ENCODE measurements around the gene EYA2.

DNA sequence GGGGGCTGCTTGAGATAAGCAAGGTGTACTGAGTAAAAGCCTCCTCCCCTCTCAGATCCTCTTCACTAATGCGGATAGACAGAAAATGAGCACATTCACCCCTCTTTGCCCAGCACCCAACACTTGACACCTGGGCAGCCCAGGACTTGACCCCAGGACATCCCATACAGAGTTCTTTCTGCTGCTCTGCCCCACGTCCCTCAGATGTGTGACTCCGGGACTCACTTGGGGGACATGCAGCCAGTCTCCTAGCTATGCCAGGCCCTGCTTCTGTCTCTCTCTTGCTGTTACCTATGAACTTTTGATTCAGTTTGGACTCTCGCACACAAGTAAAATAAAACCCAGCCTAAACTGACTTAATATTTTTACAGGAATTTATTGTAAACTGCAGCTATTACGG, 159.9 kb downstream of the EYA2 start:
- TF ChIP-seq, protein P1, sequence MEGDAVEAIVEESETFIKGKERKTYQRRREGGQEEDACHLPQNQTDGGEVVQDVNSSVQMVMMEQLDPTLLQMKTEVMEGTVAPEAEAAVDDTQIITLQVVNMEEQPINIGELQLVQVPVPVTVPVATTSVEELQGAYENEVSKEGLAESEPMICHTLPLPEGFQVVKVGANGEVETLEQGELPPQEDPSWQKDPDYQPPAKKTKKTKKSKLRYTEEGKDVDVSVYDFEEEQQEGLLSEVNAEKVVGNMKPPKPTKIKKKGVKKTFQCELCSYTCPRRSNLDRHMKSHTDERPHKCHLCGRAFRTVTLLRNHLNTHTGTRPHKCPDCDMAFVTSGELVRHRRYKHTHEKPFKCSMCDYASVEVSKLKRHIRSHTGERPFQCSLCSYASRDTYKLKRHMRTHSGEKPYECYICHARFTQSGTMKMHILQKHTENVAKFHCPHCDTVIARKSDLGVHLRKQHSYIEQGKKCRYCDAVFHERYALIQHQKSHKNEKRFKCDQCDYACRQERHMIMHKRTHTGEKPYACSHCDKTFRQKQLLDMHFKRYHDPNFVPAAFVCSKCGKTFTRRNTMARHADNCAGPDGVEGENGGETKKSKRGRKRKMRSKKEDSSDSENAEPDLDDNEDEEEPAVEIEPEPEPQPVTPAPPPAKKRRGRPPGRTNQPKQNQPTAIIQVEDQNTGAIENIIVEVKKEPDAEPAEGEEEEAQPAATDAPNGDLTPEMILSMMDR (IDR thresholded peaks at IDR 0.05), result no peak
- TF ChIP-seq EZH2 (IDR thresholded peaks at IDR 0.05; ENCODE audit: borderline replicate concordance, insufficient read depth, low read depth, low read length, poor library complexity, severe bottlenecking), result no peak

Measured in B cell (primary cell).